Fibroblast of villous mesenchyme (primary cell): ENCODE data around the gene IWS1. TPM values are rescaled to one million over a fixed set of nuclear protein-coding genes. Genes with fewer than 3 reads are reported as not detected.
"Not testable (repeated sequence)": the region's sequence is repeated elsewhere in the genome, so short reads cannot be mapped to it uniquely, and the experiment has no call there.

Experiments
- DNase-seq: peaks from one replicate; pipeline ENCODE4 v3.0.0-alpha.2; 2010; ENCODE audit warnings: low read depth
- H3K4me3 ChIP-seq: 2 replicates; pipeline ENCODE4 v1.5.1; 2011; ENCODE audit warnings: low read depth, mild to moderate bottlenecking, low read length
- CTCF ChIP-seq: IDR thresholded peaks from 2 replicates; pipeline ENCODE4 v1.5.1; 2012; ENCODE audit warnings: low read depth, mild to moderate bottlenecking, low read length; ENCODE audit not compliant: insufficient read depth
- total RNA-seq: library from RNA; depleted of rRNA; stranded (reverse); fragments of >200 nt; gene quantifications from 2 replicates; pipeline ENCODE4 v1.2.3, GENCODE V29; 2012

The IWS1 gene
- total RNA-seq, 1 donor = 42.7 TPM

GRCh38 chr2:127530245-127531140 lies 4.2 kb upstream of the IWS1 start:
- peak; percentile 65 for DNase-seq
- H3K4me3 ChIP-seq = no peak overlapping the region
- no peak for TF ChIP-seq CTCF

DNA sequence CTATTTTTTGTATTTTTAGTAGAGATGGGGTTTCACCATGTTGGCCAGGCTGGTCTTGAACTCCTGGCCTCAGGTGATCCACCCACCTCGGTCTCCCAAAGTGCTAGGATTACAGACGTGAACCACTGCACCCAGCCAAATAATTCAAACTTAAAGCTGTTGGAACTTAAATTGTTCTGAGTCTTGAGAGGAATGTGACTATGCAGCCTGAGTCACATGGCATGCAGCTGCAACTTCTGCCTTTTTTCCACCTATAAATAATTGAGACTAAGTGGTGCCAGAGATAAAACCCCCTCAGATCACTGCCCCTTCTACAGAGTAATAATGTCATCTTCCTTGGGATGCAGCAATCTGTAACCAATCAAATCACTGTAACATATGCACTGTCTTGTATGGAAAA lies 3.1 kb upstream of the IWS1 start:
- not testable (repeated sequence) for DNase-seq, H3K4me3 ChIP-seq

- no peak overlapping the region for H3K4me3 ChIP-seq
- no peak for DNase-seq
- TF ChIP-seq CTCF = no peak
These were observed 2.2 kb upstream of the IWS1 start for GRCh38 chr2:127528487-127528886.

DNA sequence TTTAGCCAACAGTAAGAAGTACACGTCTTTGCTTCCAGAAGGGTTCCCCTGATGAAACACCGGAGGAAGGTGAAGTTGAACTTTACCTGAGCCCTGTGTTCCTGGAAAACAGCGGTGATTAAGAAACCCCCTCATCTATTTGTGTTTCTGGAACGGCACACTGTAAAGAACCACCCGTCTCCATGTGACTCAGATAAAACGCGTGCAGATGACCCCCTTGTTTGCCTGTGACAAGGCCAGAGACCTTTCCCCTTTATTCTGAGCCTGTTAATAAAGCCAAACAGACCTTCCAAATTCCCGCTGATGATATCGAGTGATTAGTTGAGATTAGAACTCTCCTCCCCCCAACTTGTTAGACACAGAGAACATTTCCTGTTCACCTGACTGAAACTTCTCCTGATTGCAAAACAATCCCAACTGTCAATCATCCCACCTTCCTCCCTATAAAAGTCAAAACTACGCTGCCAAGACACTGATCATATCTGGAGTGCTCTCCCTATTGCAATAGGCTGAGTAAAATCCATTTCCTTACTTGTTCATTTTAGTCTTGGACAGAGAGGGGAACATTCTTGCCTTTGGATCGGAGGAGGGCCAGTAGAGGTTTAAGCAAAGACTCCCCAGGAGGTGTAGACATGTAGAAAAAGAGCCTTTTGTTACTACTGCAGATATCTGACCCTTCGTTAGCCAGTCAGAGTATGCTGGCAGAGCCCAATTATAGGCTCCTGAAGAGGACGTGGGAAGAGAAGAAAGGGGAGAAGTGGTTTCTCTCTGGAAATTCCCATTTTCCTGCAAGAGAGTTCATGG lies 914 bp upstream of the IWS1 start:
- peak overlapping the region; percentile 71 for H3K4me3 ChIP-seq
- no peak for DNase-seq
- no peak for TF ChIP-seq CTCF

GRCh38 chr2:127525691-127526131 lies 578 bp downstream of the IWS1 start:
- TF ChIP-seq CTCF = no peak
- H3K4me3 ChIP-seq = peak overlapping the region; percentile 71
- peak; percentile 75 for DNase-seq

- peak overlapping the region; percentile 71 for H3K4me3 ChIP-seq
- DNase-seq = not testable (repeated sequence)
These were observed 2.0 kb downstream of the IWS1 start for GRCh38 chr2:127524198-127524834.

GRCh38 chr2:127523269-127523939 lies 2.9 kb downstream of the IWS1 start:
- H3K4me3 ChIP-seq = no peak overlapping the region
- DNase-seq = peak; percentile 44
- TF ChIP-seq CTCF = no peak
